ENCODE data around the gene USP40. TPM values are rescaled to one million over a fixed set of nuclear protein-coding genes. Genes with fewer than 3 reads are reported as not detected.

Gene USP40
- total and polyA plus RNA-seq, 2 of the 8 experiments (the other 6 are each of a cell fraction or from before 2014, with no cell fraction given) = 12.0 to 15.7 TPM

DNA sequence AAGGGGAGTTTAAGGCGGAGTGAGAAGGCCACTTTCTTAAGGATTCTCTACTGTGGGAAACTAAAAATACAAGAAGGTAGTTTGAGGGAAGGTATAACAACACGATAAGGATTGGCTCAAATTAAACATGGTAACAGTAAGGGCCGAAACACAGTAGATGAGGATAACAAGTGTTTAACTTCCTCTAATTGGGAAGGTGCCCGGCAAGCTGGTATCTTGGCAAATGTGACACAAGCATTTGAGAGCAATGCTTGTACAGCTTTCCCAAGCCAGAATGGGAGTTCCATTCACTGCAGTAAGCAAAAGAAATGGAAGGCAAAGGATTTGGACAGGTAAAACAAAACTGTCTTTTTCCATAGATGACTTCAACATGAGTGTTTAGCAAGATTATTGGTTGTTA is 19.8 kb downstream of the USP40 start:
- H2BK5ac ChIP-seq (ENCODE audit: low read depth, low read length) = no peak overlapping the region
- H2BK120ac ChIP-seq (replicated peaks; ENCODE audit: low read depth, low read length) = no peak overlapping the region
- FAIRE-seq (no peak), DNase-seq (ENCODE audit: low read depth in 1 of 2, low spot score in 2 of 2) (no peak)
- no peaks in the 10 kb centered on the region for H4K20me1 ChIP-seq (replicated peaks in 1 of 2; ENCODE audit: control insufficient read depth in 1 of 2, insufficient read depth in 2 of 2, low read length in 2 of 2)
- no peaks in the 10 kb centered on the region for H3K27me3 ChIP-seq (replicated peaks in 1 of 4; ENCODE audit: control insufficient read depth in 3 of 4, extremely low read depth in 1 of 4, insufficient read depth in 3 of 4, low read length in 3 of 4)
- H2BK15ac ChIP-seq (ENCODE audit: low read length) = no peak overlapping the region
- H3K23ac ChIP-seq (ENCODE audit: insufficient read length) = no peak overlapping the region
- CTCF ChIA-PET (ENCODE audit: partially characterized antibody) = no interaction called here
- H4K5ac ChIP-seq (ENCODE audit: insufficient read length, low read depth, low read length) = no peak overlapping the region
- POLR2A ChIA-PET (ENCODE audit: partially characterized antibody) = interaction anchor here (0.7 kb wide), 1 partner anchor 20 kb away, joined by 3 read pairs; the partner anchor contains the start of gene USP40
- H3K4me1 ChIP-seq (replicated peaks in 1 of 4; ENCODE audit: control insufficient read depth in 3 of 4, insufficient read depth in 4 of 4, low read length in 3 of 4) = peaks cover 0 to 3% (median 0%) of the 10 kb centered on the region in 4 experiments; a peak in 2 of 7 replicates
- no peak overlapping the region for H3K4ac ChIP-seq (replicated peaks; ENCODE audit: insufficient read length, low read depth, low read length)
- H3K9ac ChIP-seq (replicated peaks in 1 of 4; ENCODE audit: extremely low read depth in 1 of 4, low read depth in 3 of 4, low read length in 3 of 4) = no peak overlapping the region
- H3K56ac ChIP-seq (replicated peaks; ENCODE audit: insufficient read length, low read depth, low read length) = no peak overlapping the region
- no peak overlapping the region for H3K4me3 ChIP-seq (ENCODE audit: extremely low read depth in 1 of 4, insufficient read depth in 2 of 4, low read depth in 3 of 4, low read length in 4 of 4)
- H3K4me2 ChIP-seq (ENCODE audit: insufficient read depth in 1 of 2, low read depth in 2 of 2, low read length in 2 of 2) = no peak overlapping the region
- H3K18ac ChIP-seq (ENCODE audit: extremely low read depth, low read length) = no peak overlapping the region
- H3K79me2 ChIP-seq (ENCODE audit: control insufficient read depth in 1 of 2, insufficient read depth in 2 of 2, low read length in 2 of 2) = no peaks in the 10 kb centered on the region
- no peaks in the 10 kb centered on the region for H3K79me1 ChIP-seq (ENCODE audit: low read depth, low read length)
- H2BK20ac ChIP-seq (ENCODE audit: low read length) = no peak overlapping the region
- no peak overlapping the region for H2AFZ ChIP-seq (ENCODE audit: low read length)
- no peaks in the 10 kb centered on the region for H3K9me3 ChIP-seq (ENCODE audit: insufficient read depth in 2 of 2, low read depth in 1 of 2, low read length in 1 of 2)
- no peaks in the 10 kb centered on the region for H3K23me2 ChIP-seq (ENCODE audit: low read depth, low read length)
- H3K36me3 ChIP-seq (ENCODE audit: control insufficient read depth in 2 of 4, insufficient read depth in 4 of 4, low read length in 3 of 4) = no peaks in the 10 kb centered on the region
- 97% methylated on average over 4 of the region's 4 CpGs; no CpG with 5 or more reads in 1 of the 2 experiments for WGBS, 2 experiments (ENCODE audit: extremely low coverage in 1 of 2, insufficient coverage in 1 of 2, insufficient read length in 1 of 2, insufficient replicate concordance in 2 of 2, low coverage in 1 of 2, low lambda C conversion rate in 2 of 2, missing lambda C conversion rate in 1 of 2)
- no peak overlapping the region for H4K8ac ChIP-seq (ENCODE audit: extremely low read depth, insufficient read depth, low read length)
- H3K14ac ChIP-seq (ENCODE audit: insufficient read length) = no peak overlapping the region
- no peak overlapping the region for H3K27ac ChIP-seq (ENCODE audit: low read depth, low read length)
- no peak overlapping the region for H4K91ac ChIP-seq (replicated peaks; ENCODE audit: insufficient read length, low read length)
- H2BK12ac ChIP-seq (ENCODE audit: low read depth, low read length) = no peak overlapping the region
- TF ChIP-seq GABPA (IDR thresholded peaks at IDR 0.05; ENCODE audit: borderline replicate concordance, insufficient read depth, low read length) = no peak
- TF ChIP-seq KDM1A (IDR thresholded peaks at IDR 0.05; ENCODE audit: borderline replicate concordance, low read length) = no peak
- no peak for TF ChIP-seq TAF7 (optimal IDR thresholded peaks at IDR 0.05; ENCODE audit: borderline replicate concordance, low read depth, low read length)
- TF ChIP-seq CTCF (IDR thresholded peaks at IDR 0.05; ENCODE audit: control extremely low read depth in 1 of 3, insufficient read depth in 1 of 3, low read depth in 1 of 3, low read length in 3 of 3) = no peak
- TF ChIP-seq CBX5 (IDR thresholded peaks at IDR 0.05; ENCODE audit: low read depth, low read length) = no peak
- TF ChIP-seq HDAC2 (IDR thresholded peaks at IDR 0.05; ENCODE audit: borderline replicate concordance in 1 of 2, low read depth in 2 of 2, low read length in 2 of 2) = no peak
- TF ChIP-seq TAF1 (IDR thresholded peaks at IDR 0.05; ENCODE audit: low read depth, low read length) = no peak
- TF ChIP-seq RXRA (IDR thresholded peaks at IDR 0.05; ENCODE audit: insufficient read depth, low read depth, low read length) = no peak
- TF ChIP-seq EP300 (IDR thresholded peaks at IDR 0.05; ENCODE audit: borderline replicate concordance in 1 of 2, low read depth in 2 of 2, low read length in 2 of 2) = no peak
- TF ChIP-seq YY1 (IDR thresholded peaks at IDR 0.05; ENCODE audit: low read depth, low read length) = no peak
- H2AK5ac ChIP-seq (ENCODE audit: low read depth, low read length) = no peak overlapping the region
